ENCODE data around the gene CECR2. TPM values are rescaled to one million over a fixed set of nuclear protein-coding genes. Genes with fewer than 3 reads are reported as not detected.
"Not testable (repeated sequence)": the region's sequence is repeated elsewhere in the genome, so short reads cannot be mapped to it uniquely, and the experiment has no call there.

CECR2 gene
- total RNA-seq, 1 donor, result not detected

GRCh38 chr22:17512960-17513359 is 143.7 kb downstream of the CECR2 start:
- no peak overlapping the region for H3K4me3 ChIP-seq (ENCODE audit: low read depth, low read length)
- TF ChIP-seq CTCF (IDR thresholded peaks at IDR 0.05; ENCODE audit: insufficient read depth, low read depth, low read length), result no peak
- no peak for DNase-seq (ENCODE audit: low read depth)

- no peak for TF ChIP-seq CTCF (IDR thresholded peaks at IDR 0.05; ENCODE audit: insufficient read depth, low read depth, low read length)
- no peak for DNase-seq (ENCODE audit: low read depth)
- H3K4me3 ChIP-seq (ENCODE audit: low read depth, low read length), result no peak overlapping the region
Measured at GRCh38 chr22:17513612-17514011, 144.4 kb downstream of the CECR2 start.

- no peak for TF ChIP-seq CTCF (IDR thresholded peaks at IDR 0.05; ENCODE audit: insufficient read depth, low read depth, low read length)
- no peak for DNase-seq (ENCODE audit: low read depth)
- H3K4me3 ChIP-seq (ENCODE audit: low read depth, low read length), result no peak overlapping the region
Measured at GRCh38 chr22:17514084-17514483, 144.8 kb downstream of the CECR2 start.

- TF ChIP-seq CTCF (IDR thresholded peaks at IDR 0.05; ENCODE audit: insufficient read depth, low read depth, low read length), result no peak
- DNase-seq (ENCODE audit: low read depth), result no peak
- no peak overlapping the region for H3K4me3 ChIP-seq (ENCODE audit: low read depth, low read length)
Measured at GRCh38 chr22:17518406-17518805, 149.1 kb downstream of the CECR2 start.

GRCh38 chr22:17521971-17522370 is 152.7 kb downstream of the CECR2 start:
- not testable (repeated sequence) for DNase-seq (ENCODE audit: low read depth)

GRCh38 chr22:17523925-17524324 is 154.7 kb downstream of the CECR2 start:
- no peak for DNase-seq (ENCODE audit: low read depth)
- TF ChIP-seq CTCF (IDR thresholded peaks at IDR 0.05; ENCODE audit: insufficient read depth, low read depth, low read length), result no peak
- no peak overlapping the region for H3K4me3 ChIP-seq (ENCODE audit: low read depth, low read length)

More at GRCh38 chr22:17521971-17522370, 152.7 kb downstream of the CECR2 start:
- not testable (repeated sequence) for H3K4me3 ChIP-seq (ENCODE audit: low read depth, low read length)

GRCh38 chr22:17536269-17536668 is 167.0 kb downstream of the CECR2 start:
- no peak for TF ChIP-seq CTCF (IDR thresholded peaks at IDR 0.05; ENCODE audit: insufficient read depth, low read depth, low read length)
- no peak overlapping the region for H3K4me3 ChIP-seq (ENCODE audit: low read depth, low read length)
- DNase-seq (ENCODE audit: low read depth), result no peak
